DMS 273 treated with DMSO at 0.1 percent for 48 hours (cell line): ENCODE measurements around the gene SLC9B1.
"Not testable (repeated sequence)": the region's sequence is repeated elsewhere in the genome, so short reads cannot be mapped to it uniquely, and the experiment has no call there.

ENCODE experiments used
- DNase-seq: peaks from one replicate; lab custom pipeline; 2025; lab: John Stamatoyannopoulos, UW

The SLC9B1 gene

GRCh38 chr4:103011378-103012025, 8.0 kb downstream of the SLC9B1 start:
- no peak for DNase-seq

- DNase-seq = no peak
Observed at GRCh38 chr4:103010804-103011203, 8.7 kb downstream of the SLC9B1 start.

- DNase-seq = no peak
Observed at GRCh38 chr4:103008875-103009729, 10.4 kb downstream of the SLC9B1 start.

- DNase-seq = no peak
Observed at GRCh38 chr4:103002551-103002950, 17.0 kb downstream of the SLC9B1 start.

- no peak for DNase-seq
Observed at GRCh38 chr4:102994803-102995202, 24.7 kb downstream of the SLC9B1 start.

GRCh38 chr4:102993985-102994384, 25.5 kb downstream of the SLC9B1 start:
- not testable (repeated sequence) for DNase-seq

- DNase-seq = no peak
Observed at GRCh38 chr4:102988429-102989020, 31.0 kb downstream of the SLC9B1 start.

GRCh38 chr4:102981005-102981404, 38.5 kb downstream of the SLC9B1 start:
- no peak for DNase-seq

GRCh38 chr4:102961813-102962212, 57.7 kb downstream of the SLC9B1 start:
- DNase-seq = not testable (repeated sequence)

GRCh38 chr4:102959496-102959895, 60.0 kb downstream of the SLC9B1 start:
- DNase-seq = no peak

GRCh38 chr4:102945066-102945465, 74.4 kb downstream of the SLC9B1 start:
- DNase-seq = no peak

- not testable (repeated sequence) for DNase-seq
Observed at GRCh38 chr4:102938063-102938462, 81.4 kb downstream of the SLC9B1 start.

GRCh38 chr4:102935716-102936115, 83.8 kb downstream of the SLC9B1 start:
- no peak for DNase-seq

GRCh38 chr4:102919697-102920096, 99.8 kb downstream of the SLC9B1 start:
- not testable (repeated sequence) for DNase-seq

- DNase-seq = no peak
Observed at GRCh38 chr4:102918859-102919258, 100.6 kb downstream of the SLC9B1 start.

GRCh38 chr4:102901804-102902203, 117.7 kb downstream of the SLC9B1 start:
- DNase-seq = no peak

GRCh38 chr4:102897610-102898009, 121.9 kb downstream of the SLC9B1 start:
- DNase-seq = not testable (repeated sequence)

GRCh38 chr4:102896547-102896946, 123.0 kb downstream of the SLC9B1 start:
- DNase-seq = not testable (repeated sequence)

GRCh38 chr4:102889866-102890265, 129.6 kb downstream of the SLC9B1 start:
- not testable (repeated sequence) for DNase-seq

GRCh38 chr4:102888570-102888969, 130.9 kb downstream of the SLC9B1 start:
- DNase-seq = not testable (repeated sequence)

- no peak for DNase-seq
Observed at GRCh38 chr4:102883278-102883677, 136.2 kb downstream of the SLC9B1 start.

- no peak for DNase-seq
Observed at GRCh38 chr4:102881343-102881742, 138.2 kb downstream of the SLC9B1 start.

- no peak for DNase-seq
Observed at GRCh38 chr4:102878901-102879300, 140.6 kb downstream of the SLC9B1 start.
